Omental fat pad (tissue), 4 donors: ENCODE measurements around the gene ADAMTS14. TPM values are rescaled to one million over a fixed set of nuclear protein-coding genes. Genes with fewer than 3 reads are reported as not detected.
"Not testable (repeated sequence)": the region's sequence is repeated elsewhere in the genome, so short reads cannot be mapped to it uniquely, and the experiment has no call there.

ENCODE experiments used
- ATAC-seq: fragments of 150-250 bp; one replicate; pipeline ENCODE4 v1.9.1; 2016; ENCODE audit warnings: mild to moderate bottlenecking, moderate library complexity; ENCODE audit not compliant: low FRiP score
- DNase-seq: peaks from one replicate; pipeline ENCODE4 v3.0.0-alpha.2; 2019; ENCODE audit warnings: low spot score
- total RNA-seq, 4 donors: library from RNA; depleted of rRNA; stranded (reverse); fragments of >200 nt; gene quantifications; one replicate each; pipeline ENCODE4 v1.1.0, GENCODE V29; 2016
- TF ChIP-seq, protein P1 (sequence below), 3 donors: fragments of 450-650 bp; IDR thresholded peaks; one replicate each; pipeline ENCODE4 v1.5.1; 2016 to 2017; ENCODE audit warnings: antibody characterized with exemption in 3 of 3, mild to moderate bottlenecking in 3 of 3, moderate library complexity in 2 of 3

Gene ADAMTS14
- total RNA-seq, 4 donors from 2014 or later = 0.19 to 0.60 (median 0.47) TPM; not detected in 1

GRCh38 chr10:70761031-70761601 is 88.8 kb downstream of the ADAMTS14 start:
- DNase-seq (no peak), ATAC-seq (no peak)
- TF ChIP-seq, protein P1, sequence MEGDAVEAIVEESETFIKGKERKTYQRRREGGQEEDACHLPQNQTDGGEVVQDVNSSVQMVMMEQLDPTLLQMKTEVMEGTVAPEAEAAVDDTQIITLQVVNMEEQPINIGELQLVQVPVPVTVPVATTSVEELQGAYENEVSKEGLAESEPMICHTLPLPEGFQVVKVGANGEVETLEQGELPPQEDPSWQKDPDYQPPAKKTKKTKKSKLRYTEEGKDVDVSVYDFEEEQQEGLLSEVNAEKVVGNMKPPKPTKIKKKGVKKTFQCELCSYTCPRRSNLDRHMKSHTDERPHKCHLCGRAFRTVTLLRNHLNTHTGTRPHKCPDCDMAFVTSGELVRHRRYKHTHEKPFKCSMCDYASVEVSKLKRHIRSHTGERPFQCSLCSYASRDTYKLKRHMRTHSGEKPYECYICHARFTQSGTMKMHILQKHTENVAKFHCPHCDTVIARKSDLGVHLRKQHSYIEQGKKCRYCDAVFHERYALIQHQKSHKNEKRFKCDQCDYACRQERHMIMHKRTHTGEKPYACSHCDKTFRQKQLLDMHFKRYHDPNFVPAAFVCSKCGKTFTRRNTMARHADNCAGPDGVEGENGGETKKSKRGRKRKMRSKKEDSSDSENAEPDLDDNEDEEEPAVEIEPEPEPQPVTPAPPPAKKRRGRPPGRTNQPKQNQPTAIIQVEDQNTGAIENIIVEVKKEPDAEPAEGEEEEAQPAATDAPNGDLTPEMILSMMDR (IDR thresholded peaks at IDR 0.05) = no peak

DNA sequence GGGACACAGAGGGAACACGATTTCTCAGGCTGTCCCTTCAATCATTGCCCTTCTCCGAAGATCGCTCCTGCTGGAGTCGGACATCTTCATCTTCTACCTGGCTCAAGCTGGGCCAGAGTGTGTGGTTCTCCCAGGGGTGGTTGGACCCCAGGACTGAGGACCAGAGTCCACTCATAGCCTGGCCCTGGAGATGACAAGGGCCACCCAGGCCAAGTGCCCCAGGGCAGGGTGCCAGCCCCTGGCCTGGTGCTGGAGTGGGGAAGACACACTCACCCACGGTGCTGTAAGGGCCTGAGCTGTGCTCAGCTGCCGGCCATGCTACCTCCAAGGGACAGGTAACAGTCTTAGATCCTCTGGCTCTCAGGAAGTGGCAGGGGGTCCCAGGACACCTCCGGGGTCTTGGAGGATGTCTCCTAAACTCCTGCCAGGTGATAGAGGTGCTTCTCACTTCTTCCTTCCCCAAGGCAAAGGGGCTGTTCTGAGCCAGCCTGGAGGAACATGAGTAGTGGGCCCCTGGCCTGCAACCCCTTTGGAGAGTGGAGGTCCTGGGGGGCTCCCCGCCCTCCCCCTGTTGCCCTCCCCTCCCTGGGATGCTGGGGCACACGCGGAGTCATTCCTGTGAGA is 89.5 kb downstream of the ADAMTS14 start:
- TF ChIP-seq, protein P1 (IDR thresholded peaks at IDR 0.05) = no peak
- DNase-seq (no peak), ATAC-seq (no peak)

- ATAC-seq = no peak
- no peak for DNase-seq
Observed at GRCh38 chr10:70762441-70763175, 90.3 kb downstream of the ADAMTS14 start.

DNA sequence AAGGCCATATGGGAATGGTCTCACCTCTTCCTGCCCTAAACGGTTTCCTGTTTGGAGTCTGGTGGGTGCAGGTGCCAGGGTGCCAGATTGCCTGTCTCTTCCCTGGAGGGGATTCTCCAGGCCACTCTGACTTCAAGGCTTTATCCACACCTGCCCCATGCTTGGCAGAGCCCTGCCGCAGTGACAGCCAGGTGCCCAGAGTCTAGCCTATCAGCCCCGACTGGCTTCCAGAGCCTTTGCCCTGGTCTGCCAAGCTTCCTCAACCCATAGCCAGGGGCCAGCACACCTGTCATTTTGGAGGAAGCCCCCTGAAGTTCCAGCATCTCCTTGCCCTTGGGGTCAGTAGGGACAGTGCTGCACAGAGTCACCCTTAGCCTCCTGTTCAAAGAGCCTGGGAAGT is 91.3 kb downstream of the ADAMTS14 start:
- ATAC-seq = no peak
- TF ChIP-seq, protein P1 (IDR thresholded peaks at IDR 0.05) = no peak
- no peak for DNase-seq

More at GRCh38 chr10:70762441-70763175, 90.3 kb downstream of the ADAMTS14 start:
- TF ChIP-seq, protein P1 (IDR thresholded peaks at IDR 0.05) = no peak

GRCh38 chr10:70765794-70766594 is 93.7 kb downstream of the ADAMTS14 start:
- TF ChIP-seq, protein P1 (IDR thresholded peaks at IDR 0.05) = no peak
- no peak for ATAC-seq
- DNase-seq = peak; percentile 1

- ATAC-seq, DNase-seq: not testable (repeated sequence)
Observed at GRCh38 chr10:70768026-70768685, 95.8 kb downstream of the ADAMTS14 start.
